ENCODE data around the gene RASAL3. TPM values are rescaled to one million over a fixed set of nuclear protein-coding genes. Genes with fewer than 3 reads are reported as not detected.

Gene RASAL3
- total and polyA plus RNA-seq, 7 donors = 0.60 to 20.3 (median 1.5) TPM

DNA sequence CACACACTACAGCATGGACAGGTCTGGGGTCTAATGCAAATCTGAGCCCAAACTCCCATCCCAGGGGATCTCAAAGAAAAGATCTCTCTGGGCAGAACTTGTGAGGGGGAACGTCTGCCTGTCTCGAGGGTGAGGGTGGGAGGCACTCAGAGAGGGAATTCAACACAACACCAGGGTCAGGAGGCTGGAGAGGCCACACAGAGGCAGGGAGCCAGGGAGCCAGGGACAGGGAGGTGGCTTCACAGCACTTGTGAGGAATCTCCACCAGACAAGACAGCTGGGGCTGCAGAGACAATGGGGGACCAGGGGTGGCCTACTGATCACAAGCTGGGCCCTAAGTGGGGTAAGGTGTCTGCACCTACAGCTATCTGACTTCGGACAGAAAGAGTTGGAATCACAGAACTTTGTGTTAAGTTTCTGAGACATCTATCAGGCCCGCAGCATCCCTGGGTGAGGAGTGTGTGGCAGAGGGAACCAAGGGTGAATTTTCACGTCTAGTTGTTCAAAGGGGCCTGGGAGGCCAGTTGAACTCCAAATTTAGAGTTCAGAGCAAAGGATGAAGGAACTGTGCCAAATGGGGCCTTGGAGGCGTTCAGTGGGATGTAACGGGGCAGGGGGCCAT lies 32.8 kb downstream of the RASAL3 start:
- H3K27me3 ChIP-seq = no peaks in the 10 kb centered on the region
- H3K27ac ChIP-seq = peak overlapping the region; percentile 42 to 76 (median 74)
- H3K36me3 ChIP-seq = peaks cover 10 to 38% (median 16%) of the 10 kb centered on the region in 4 donors
- WGBS, 2 donors = 22 to 24% methylated on average over 7 of the region's 7 CpGs
- peaks cover 0 to 46% (median 35%) of the 10 kb centered on the region in 4 donors for H3K4me1 ChIP-seq
- intact Hi-C loops (cut with DNase I) = loop anchor here (1.0 to 5.0 kb wide), 4 partner anchors 12 to 164 kb away; partner anchors contain the start of genes AKAP8 and WIZ
- peak overlapping the region; percentile 79 to 99 (median 92) for H3K4me3 ChIP-seq
- no peak for DNase-seq
- TF ChIP-seq, protein P1, sequence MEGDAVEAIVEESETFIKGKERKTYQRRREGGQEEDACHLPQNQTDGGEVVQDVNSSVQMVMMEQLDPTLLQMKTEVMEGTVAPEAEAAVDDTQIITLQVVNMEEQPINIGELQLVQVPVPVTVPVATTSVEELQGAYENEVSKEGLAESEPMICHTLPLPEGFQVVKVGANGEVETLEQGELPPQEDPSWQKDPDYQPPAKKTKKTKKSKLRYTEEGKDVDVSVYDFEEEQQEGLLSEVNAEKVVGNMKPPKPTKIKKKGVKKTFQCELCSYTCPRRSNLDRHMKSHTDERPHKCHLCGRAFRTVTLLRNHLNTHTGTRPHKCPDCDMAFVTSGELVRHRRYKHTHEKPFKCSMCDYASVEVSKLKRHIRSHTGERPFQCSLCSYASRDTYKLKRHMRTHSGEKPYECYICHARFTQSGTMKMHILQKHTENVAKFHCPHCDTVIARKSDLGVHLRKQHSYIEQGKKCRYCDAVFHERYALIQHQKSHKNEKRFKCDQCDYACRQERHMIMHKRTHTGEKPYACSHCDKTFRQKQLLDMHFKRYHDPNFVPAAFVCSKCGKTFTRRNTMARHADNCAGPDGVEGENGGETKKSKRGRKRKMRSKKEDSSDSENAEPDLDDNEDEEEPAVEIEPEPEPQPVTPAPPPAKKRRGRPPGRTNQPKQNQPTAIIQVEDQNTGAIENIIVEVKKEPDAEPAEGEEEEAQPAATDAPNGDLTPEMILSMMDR (IDR thresholded peaks at IDR 0.05) = no peak
- no peaks in the 10 kb centered on the region for H3K9me3 ChIP-seq

DNA sequence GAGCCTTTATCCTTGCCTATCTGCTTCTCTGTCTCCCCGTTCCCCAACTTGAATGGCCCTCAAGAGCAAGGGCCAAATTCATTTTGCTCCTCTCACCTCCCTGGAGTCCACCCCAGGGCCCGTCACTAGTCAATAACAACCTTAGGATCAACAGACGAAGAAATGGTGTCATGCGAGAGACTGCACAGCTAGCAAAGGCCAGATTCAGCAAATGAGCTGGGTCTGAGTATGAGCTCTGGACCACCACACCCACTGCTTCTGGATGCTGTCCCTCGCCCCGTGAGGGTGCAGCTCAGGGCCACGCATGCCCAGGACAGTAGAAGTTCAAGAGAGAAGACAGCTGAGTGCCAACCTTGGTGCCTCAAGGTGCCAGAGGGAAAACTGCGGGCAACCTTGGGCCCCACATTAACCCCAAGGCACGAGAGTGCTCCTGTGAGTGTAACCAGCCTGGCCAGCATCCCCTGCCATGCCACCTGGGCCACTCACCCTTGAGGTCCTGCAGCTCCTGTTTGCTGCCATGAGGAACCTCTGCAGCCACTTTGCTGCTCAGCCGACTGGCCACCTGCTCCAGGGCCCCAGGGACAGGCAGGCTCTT lies 33.7 kb downstream of the RASAL3 start:
- Histone ChIP-seq H3K36me3 (peaks cover 11 to 46% (median 20%) of the 10 kb centered on the region in 4 donors), H3K27ac (no peak overlapping the region), H3K27me3 (no peaks in the 10 kb centered on the region), H3K4me3 (peak overlapping the region in 1 of 4 donors; percentile 99), H3K4me1 (peaks cover 0 to 46% (median 35%) of the 10 kb centered on the region in 4 donors), H3K9me3 (no peaks in the 10 kb centered on the region)
- DNase-seq = no peak
- WGBS, 2 donors = 85 to 90% methylated on average over 10 of the region's 10 CpGs
- intact Hi-C loops (cut with DNase I) = loop anchor here (5.0 kb wide), 2 partner anchors 53 to 163 kb away; partner anchors contain the start of gene AKAP8
- TF ChIP-seq POLR2AphosphoS5 (IDR thresholded peaks at IDR 0.05) (no peak), POLR2A (IDR thresholded peaks at IDR 0.05) (no peak), EP300 (IDR thresholded peaks at IDR 0.05) (no peak)
- TF ChIP-seq, protein P1 (IDR thresholded peaks at IDR 0.05) = no peak

DNA sequence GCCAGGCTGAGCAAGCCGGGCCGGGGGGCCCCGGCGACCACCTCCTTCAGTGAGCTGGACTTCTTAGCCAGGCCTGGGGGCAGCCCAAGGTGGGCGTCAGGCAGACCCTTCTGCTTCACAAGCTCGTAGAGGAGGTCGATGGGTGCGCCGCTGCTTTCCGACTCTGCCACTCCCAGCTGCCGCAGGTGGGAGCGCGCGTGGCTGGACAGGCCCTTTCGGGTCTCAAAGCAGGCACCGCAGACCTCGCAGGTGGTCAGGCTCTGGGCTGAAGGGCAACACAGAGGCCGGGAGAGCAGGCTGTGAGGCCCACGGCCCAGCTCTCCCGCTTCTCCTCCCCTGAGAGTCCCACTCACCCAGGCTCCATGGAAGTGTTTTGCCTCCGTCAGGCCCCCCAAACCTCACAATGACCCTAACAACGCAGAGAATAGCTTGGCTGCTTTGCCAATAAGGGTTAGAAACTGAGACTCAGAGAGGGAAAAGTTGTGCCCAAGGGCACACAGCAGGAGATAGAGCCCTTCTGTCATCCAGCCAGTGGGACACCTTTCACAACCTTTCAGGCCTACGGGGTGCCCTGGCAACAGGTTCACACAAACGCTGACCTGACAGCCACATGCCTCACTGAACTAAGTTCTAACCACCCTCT lies 34.4 kb downstream of the RASAL3 start:
- TF ChIP-seq POLR2A (IDR thresholded peaks at IDR 0.05) (no peak), POLR2AphosphoS5 (IDR thresholded peaks at IDR 0.05) (no peak), EP300 (IDR thresholded peaks at IDR 0.05) (no peak)
- no peak overlapping the region for H3K27ac ChIP-seq
- peaks cover 18 to 52% (median 25%) of the 10 kb centered on the region in 4 donors for H3K36me3 ChIP-seq
- peaks cover 0 to 46% (median 35%) of the 10 kb centered on the region in 4 donors for H3K4me1 ChIP-seq
- no peak for DNase-seq
- intact Hi-C loops (cut with DNase I) = loop anchor here (5.0 kb wide), 2 partner anchors 53 to 163 kb away; partner anchors contain the start of gene AKAP8
- H3K9me3 ChIP-seq = no peaks in the 10 kb centered on the region
- H3K4me3 ChIP-seq = no peak overlapping the region
- no peaks in the 10 kb centered on the region for H3K27me3 ChIP-seq
- 94% methylated on average over 24 of the region's 24 CpGs for WGBS, 2 donors

DNA sequence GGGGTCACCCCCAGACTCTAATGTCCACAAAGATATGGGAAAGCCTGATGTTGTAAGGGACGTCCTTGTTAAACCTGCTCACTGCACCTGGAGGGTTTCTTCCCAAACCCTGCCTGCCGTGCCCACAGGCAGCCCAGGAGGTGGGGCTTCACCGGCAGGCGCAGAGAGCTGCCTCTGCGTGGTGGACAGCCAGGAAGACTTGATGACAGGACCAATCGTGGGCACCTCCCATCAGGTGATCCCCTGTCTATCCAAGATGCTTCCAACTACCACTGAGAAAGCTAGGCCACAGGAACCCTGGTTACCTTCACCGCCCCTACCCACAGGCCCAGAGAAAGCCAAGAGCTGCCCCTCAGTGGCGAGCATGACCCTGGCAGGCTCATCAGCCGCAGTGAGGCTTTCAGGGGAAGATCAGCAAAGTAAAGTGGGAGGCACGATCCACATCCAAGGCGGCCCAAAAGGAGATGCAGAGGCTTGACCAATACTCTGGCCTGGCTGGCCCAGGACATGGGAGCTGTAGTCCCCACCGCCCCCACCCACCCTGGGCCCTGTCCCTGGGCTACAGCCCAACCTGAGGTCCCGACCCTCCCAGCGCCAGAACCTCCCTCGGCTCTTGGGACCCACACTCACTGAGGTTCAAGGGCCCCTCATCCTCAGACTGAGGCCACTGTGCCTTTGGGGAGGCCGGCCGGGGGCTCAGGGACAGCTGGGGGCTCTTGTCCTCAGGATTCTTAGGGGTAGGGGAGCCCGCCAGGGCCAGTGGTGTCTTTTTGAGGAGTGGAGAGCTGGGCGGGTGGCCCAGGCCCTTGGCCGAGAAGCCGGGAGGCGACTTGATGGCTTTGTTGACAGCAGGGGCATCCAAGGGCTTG lies 35.2 kb downstream of the RASAL3 start:
- WGBS, 2 donors = 93 to 95% methylated on average over 22 of the region's 22 CpGs
- Histone ChIP-seq H3K9me3 (no peaks in the 10 kb centered on the region), H3K27me3 (no peaks in the 10 kb centered on the region), H3K36me3 (peaks cover 25 to 60% (median 32%) of the 10 kb centered on the region in 4 donors), H3K4me1 (peaks cover 0 to 46% (median 35%) of the 10 kb centered on the region in 4 donors), H3K4me3 (no peak overlapping the region), H3K27ac (no peak overlapping the region)
- no peak for DNase-seq
- intact Hi-C loops (cut with DNase I) = no loop called here
- TF ChIP-seq EP300 (IDR thresholded peaks at IDR 0.05) (no peak), POLR2AphosphoS5 (IDR thresholded peaks at IDR 0.05) (no peak), POLR2A (IDR thresholded peaks at IDR 0.05) (no peak)
- TF ChIP-seq, protein P1 (IDR thresholded peaks at IDR 0.05) = no peak
